ENCODE data around the gene BCAS3.
"Not testable (repeated sequence)": the region's sequence is repeated elsewhere in the genome, so short reads cannot be mapped to it uniquely, and the experiment has no call there.

The BCAS3 gene

DNA sequence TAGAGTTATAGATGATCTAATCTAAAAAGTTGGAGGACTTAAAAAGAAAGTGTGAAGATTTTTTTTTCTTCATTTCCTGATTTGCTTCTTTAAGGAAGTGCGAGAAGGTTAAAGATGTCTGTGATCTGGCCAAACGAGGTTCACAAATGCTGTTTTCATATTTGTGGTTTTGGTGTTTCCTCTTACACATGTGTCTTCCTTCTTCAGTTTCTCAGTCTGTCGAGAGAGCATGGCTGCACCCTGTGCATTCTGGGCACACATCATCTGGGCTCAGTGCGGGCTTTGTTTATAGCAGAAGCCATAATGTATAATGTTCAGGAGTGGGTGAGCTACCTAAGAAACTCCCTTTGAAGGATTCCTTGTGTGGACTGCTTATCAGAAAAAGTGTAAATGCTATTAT lies 461.6 kb downstream of the BCAS3 start:
- peak; percentile 38 for DNase-seq

DNA sequence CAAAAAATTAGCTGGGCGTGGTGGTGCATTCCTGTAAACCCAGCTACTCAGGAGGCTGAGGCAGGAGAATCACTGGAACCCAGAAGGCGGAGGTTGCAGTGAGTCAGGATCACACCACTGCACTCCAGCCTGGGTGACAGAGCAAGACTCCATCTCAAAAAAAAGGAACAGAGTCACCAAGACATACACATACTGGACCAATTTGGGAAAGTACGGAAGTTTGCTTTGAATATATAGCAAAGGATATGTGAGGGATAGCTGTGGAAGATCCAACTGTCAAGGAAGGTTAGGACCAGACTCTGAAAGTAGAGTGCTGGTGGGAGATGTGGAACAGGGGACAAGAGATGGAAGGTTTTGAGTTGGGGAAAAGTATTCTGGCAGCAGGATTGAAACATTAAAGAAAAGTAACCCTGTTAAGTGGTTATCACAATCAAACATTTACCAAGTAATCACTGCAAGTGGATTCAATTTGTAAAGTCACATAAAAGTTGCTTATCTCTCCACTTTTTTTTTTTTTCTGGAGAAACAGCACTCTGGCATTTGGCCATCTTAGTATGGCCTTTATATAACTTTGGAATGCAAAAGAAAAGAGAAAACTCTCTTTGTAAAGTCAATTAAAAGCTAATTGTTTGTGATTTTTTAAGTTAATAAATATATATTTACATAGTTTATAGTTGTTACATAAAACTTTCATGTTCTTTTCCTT lies 462.6 kb downstream of the BCAS3 start:
- DNase-seq: no peak

DNA sequence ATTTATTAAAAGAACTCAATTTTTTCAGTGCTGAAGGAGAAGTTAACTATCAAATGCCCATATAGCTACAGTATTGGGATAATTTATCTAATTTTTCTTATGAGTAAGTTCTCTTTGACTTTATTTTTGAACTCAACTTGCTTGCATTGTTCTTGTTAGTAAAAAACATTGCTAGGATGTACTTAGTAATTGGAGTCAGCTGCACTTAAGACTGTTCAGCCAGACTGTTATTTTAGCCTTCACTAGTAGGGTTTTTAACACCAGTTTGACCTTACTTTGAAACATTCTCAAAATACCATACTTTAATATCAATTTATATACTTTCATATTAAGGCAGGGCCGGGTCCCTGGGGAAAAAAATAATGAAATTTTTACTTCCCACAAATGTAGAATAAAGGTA lies 465.4 kb downstream of the BCAS3 start:
- DNase-seq: no peak

DNA sequence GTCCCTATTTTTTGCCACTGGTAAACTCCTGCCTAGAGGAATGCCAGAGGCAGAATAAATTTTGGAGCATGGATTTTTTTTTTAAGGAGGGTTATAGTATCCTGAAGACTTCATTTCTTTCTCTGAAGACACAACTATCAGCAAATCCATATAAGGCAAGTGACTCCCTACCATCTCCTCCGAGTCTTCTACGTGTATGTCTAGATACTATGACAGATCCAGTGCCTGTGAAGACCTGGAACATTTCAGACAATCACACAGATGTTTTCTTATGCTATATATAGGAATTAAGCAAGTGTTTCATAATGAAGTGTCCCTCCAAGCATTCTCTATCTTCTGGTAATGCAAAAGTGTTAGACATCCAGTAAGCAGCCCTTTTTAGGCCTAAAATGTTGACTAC lies 466.5 kb downstream of the BCAS3 start:
- no peak for DNase-seq

DNA sequence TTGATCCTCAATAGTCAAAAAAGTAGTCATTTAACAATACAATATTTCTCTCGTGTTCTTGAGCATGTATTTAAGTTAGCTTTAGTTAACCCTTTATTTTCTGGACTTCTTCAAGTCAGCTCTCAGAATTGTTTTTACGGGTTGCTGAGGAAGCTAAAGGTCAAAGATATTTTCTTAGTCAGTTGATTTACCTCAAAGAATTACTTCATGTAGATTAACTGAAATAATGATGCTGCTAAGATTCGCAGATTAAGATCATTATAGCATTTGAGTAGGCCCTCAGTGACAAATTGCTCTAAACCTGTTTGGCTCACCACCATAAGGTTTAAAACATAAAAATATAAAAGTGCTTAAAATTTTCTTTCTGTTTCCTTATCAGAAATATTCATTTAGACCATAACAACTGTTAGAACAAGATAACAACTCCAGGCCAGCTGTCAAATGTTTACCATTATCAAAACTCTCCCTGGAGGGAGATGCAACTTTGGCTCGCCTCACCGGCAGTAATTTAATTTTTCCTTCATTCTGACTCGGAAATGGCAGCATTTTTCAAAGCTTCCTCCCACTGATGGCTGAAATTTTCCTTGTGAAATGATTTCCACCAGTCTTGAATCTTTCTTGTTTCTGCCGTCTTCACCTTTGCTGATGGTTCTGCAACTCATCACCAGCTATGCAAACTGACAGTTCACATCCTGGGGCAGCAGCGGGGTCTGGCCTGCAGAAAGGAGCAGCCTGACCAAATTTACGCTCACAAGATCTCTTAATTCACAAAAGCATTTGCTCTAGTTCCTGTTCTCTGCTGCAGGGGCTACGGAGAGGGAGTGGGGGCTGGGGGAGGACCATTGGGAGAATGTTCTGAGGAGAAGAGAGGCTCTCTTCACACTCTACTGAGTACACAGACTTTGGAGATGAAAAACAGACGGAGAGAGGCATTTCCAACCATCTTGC lies 467.2 kb downstream of the BCAS3 start:
- DNase-seq: no peak

DNA sequence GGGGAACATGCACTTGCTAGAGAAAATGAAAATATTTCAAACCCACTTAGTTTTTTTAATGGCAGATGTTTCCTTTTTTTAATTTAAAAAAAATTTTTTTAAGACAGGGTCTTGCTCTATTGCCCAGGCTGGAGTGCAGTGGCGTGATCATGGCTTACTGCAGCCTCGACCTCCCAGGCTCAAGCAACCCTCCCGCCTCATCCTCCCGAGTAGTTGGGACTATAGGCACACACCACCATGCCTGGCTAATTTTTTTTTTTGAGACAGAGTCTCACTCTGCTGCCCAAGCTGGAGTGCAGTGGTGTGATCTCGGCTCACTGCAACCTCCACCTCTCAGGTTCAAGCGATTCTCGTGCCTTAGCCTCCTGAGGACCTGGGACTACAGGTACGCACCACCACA lies 469.2 kb downstream of the BCAS3 start:
- DNase-seq: not testable (repeated sequence)

DNA sequence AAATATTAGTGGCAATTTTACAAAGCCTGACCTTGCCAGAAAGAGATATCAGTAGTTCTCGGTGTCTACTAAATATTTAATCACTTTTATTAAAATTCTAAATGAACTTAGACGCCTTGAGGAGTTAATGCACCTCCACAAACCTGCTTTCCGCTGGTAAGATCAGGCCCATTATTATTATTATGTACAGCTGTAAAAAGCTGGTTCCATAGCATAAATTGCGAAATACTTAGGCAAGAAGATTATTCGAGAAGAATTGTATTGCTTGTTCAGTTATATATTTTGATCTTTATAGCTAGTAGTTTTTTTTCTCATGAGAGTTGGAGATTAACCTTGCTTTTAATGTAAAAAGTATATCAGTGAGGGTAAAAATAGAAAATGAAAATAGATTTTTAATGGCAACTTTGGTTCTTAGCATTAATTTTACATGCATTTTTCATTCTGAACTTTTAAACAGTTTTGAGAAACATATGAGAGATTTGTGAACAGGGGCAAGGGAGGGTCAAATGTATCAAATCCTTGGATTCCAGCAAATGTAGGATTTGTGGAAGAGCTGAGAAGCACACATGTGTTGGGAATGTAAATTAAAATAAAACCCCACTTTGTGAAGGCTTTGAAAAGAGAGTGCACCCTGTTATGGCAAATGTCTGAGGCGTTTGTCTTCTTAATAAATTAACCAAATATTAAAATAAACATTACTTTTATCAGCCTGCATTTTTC lies 471.6 kb downstream of the BCAS3 start:
- DNase-seq: no peak

DNA sequence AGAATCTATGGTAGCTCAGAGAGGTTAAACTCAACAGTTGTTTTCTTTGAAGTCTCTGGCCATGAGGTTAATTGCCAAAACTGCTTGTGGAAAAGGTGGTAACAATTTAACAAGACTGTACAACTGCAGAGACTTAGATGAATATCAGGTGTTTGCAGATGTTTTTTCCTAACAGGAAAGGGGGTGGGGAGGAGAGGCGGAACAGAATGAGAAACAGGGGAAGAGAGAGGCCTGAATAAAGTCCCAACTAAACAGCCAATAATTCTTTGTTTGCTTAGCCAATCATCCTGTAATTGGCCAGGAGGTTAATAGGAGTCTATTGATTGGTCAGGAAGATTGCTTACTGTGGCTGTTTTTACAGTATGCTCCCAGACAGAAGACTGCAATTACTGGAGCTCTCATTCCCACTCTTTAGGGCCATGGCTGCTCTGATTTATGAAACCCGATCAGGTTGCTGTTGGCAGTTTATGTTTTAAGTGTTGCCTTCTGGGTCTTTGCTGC lies 472.3 kb downstream of the BCAS3 start:
- no peak for DNase-seq

DNA sequence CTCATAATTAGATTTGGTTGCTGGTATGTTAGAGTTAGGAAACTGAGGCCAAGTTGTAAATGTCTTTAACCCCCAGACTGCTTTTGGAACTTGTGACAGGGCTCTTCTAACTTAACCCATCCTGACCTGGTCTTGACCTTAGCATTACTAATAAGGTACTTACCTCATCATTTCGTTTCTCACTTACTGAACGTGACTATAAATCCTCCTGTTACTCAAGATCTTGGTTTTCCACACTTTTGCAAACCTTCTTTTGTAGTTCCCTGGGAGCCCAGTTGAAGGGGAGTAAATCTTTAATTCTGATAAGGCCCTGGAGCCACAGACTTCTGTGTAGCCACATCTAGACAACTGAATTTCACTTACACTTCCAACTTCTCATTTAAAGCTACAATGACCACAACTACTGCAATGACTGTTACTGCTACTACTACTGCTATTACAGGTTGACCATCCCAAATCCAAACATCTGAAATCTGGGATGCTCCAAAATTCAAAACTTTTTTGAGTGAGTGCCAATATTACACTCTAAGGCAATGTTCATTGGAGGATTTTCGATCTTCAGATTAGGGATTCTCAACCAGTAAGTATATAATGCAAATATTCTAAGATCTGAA lies 473.1 kb downstream of the BCAS3 start:
- DNase-seq: no peak

DNA sequence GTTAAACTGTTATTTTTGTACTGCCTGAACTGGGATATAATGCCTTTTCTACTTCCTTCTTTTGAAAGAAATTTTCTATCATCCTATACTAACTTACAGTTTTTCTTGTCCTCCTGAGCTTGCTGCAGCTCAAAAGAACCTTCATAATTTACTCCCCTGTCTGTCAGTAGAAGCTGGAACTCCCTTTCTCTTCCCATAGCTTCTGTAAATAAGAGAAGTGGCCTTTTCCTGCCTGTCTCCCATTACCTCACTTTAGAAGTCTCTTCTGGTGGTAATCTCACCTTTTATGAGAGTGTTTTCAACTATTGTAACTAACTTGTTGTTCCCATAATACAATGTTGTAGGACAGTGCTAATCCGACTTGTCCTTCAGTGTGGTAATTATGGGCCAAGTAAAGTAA lies 475.2 kb downstream of the BCAS3 start:
- no peak for DNase-seq

DNA sequence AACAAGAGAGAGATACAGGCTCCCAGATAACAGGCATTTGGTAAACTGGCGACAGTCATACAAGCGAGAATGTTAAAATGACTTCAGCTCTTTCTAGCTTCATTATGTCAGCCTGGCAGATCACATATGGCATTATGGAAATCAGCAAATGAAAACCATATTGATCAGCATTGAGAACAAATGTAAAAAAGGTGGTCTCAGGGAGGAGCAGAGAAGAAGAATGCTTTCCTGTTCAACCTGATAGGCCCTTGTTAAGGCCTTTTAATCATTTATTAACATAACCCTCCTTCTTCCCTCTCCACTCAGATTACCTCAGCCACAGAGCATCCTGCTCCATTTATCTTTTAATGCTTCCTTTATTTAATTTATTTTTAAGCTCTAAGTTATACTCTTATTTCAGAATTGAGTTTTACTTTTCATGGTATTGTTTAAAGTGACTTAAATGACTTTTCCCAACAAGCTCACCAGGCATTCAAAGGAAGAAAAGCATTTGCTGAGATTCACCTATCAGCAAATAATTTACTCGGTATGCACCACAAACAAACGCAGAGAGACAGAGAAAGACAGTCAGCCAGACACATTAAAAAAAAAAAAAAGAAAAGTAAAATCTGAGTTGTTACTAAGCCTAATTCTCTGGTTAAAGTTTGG lies 478.1 kb downstream of the BCAS3 start:
- DNase-seq: no peak

DNA sequence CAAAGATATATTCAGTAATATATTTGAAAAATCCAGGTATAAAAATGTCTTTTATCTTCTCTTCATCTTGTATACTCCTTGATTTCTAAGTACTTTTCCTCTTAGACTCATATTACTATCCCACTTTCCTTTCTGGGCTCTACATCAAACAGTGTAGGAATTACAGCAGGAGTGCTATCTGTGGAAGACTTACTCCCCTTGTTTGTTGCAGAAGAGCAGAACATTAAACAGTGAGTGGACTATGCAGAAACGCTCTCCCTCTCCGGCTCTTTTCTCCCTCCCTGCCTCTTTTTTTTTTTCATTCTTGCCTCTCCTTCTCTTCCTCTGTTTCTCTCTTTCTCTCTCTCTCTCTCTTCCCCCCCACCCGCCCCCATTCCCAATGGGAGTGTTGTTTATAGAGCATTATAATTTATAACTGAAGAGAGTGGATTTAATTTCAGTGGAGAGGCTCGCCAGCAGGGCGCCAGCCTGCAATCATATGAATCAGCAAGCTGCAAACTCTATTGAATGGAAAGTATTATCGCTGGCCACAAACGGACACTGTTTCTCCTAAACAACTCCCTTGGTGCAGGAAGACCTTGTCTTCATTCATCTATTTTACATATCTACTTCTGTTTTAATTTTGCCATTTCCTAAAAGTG lies 479.7 kb downstream of the BCAS3 start:
- no peak for DNase-seq

DNA sequence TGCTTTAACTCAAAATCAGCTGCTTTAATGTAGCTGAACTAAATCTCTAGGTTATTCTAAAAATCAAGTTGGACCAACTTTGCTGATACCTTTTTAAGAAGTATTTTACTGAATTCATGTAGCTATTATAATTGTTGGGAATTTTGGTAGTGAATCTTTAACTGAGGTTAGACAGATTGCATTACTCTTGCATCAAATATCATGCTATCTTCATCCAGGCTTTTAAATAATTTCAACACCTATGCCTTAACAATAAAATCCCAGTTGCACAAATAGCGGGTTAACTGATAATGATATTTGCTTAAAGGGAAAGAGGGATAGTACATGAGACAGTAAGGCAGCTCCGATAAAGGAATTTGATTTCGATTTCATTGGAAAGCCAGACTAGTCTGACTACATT lies 480.7 kb downstream of the BCAS3 start:
- DNase-seq: no peak

DNA sequence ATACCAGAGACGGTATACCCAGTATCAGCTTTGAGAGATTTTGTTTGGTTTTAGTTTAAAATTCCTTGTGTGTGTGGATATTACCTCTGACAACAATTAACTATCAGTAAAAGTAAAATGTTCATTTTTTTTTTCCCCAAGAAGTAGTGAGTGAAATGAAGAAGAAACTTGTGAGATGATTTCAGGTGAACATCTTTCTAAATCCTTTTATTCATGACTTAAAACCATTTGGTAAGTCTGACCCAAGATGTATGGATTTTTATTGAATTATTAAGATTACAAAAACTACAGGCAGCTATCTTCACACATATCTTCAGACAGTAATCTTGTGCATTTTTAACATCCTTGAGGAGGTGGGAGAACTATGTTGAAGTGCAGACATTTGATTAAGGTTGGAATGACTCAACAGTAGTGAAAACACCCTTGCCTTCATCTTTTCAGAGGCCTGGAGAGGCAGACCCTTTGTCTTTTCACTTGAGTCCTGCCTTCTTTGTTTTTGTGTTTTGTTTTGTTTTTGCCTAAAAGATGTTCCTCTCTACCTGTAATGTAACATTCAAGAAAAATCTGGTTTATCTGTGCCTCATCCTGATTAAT lies 481.7 kb downstream of the BCAS3 start:
- DNase-seq: no peak

DNA sequence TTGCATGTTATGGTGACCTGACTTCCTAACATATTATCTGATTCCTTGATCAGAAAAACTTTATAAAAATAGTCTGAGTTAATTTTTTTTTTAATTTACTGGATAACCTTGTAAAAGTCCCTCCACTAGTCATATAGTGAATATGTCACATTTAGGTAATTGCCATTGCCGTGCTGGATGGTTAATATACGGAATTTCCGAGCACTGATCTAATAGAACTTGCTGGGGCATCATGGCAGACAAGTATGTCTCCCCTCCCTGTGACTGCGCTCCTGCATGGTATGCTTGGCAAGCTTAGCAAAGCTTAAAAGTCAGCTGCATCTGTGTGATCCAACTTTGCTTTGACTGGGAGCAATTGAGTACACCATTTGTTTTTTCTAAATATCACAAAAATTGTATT lies 482.6 kb downstream of the BCAS3 start:
- DNase-seq: no peak

DNA sequence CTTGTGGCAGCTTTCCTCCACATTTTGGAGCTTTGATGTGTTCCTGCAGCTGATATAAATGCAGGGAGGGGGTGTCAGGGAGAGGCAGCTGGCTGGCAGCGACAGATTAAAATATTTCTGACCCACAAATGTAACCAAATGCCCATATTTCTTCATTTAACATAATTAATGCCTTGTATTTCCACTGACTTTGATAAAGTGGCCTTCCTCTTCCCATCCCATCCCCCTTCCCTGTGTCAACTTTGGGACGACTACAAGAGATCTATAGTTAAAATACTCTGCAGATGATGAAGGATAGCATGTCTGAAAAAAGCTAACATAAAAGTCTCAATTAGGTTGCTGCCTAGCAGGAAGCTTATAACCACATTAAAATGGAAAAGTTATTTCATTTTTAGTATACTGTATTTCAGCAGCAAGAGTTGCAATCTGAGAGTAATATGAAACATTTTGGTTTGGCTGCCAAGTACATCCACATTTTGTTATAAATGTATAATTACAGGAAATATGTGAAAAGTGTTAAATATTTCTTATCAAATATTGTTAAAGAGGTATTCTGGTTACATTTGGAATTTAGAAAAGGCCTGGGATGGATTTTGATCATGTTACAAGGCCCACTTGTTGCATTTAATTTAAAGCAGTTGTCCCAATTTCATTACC lies 483.3 kb downstream of the BCAS3 start:
- DNase-seq: no peak

DNA sequence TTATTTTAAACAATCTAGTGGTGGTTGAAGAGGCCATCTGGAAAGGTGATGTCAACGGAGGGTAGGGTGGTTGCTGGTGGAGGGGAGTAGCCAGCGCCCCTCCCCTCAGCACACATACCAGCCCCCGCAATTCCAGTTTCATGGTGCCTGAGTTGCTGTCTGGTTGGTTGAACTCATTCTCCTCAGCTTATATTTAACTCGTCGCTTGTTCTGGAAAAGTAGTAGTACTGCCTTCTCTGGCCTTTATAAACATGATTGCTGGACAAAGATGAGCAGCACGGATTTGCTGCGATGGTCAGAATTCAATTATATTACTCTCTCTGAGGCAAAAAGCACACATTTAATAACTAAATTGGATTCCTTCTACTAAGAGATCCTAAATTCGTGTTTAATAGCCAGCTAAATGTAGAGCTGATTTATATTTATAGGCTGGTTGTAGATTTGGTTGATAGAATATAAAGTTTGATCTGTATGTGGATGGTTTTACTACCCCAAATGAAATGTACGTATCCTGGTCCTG lies 484.0 kb downstream of the BCAS3 start:
- DNase-seq: no peak

DNA sequence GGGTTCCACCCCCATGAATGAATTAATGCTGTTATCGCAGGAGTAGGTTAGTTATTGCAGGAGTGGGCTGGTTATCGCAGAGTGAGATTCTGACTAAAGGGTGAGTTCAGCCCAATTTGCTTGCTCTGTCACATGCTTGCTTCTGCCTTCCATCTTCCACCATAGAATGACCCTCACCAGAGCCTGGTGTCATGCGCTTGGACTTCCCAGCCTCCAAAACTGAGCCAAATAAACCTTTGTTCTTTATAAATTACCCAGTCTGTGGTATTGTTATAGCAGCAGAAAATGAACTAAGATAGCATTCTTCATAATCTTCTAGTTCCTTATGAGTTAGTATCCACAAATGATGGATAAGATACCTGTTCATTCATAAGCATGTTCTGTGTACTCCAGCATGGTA lies 486.9 kb downstream of the BCAS3 start:
- DNase-seq: no peak

DNA sequence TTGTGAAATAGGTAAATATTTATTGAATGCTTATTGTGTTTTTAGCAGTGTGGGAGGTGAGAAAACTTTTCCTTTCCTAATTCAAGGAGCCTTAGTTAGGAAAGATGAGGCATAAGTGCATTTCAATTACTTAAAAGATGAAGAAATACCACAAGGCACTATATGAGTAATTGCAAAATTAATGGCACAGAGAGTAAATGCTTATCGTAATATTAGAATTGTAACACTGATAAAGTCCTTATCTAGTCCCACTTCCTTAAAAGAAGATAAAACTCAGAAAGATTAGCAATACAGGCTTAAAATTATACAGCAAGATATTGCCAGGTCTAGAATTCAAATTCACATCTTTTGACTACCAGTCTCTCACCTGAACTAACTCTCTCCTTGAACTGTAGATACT lies 489.4 kb downstream of the BCAS3 start:
- DNase-seq: no peak

DNA sequence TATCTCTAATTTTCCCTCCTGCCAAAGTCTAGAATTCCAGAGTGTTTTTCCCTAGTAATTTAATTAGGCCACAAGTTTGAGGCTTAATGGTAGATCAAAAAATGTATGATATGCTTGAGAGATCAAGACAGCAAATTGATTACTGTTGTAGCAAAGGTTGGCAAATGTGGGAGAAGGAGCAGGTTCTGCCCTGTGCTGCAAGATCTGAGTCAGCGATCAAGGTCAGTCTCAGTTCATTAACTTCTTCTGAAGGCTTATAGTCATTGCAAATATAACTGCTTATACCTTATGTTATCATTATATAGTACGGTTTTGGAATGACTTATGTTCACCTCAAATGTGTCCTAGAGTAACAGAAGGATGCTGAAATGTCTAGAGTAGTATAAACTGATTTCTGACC lies 490.9 kb downstream of the BCAS3 start:
- DNase-seq: no peak

DNA sequence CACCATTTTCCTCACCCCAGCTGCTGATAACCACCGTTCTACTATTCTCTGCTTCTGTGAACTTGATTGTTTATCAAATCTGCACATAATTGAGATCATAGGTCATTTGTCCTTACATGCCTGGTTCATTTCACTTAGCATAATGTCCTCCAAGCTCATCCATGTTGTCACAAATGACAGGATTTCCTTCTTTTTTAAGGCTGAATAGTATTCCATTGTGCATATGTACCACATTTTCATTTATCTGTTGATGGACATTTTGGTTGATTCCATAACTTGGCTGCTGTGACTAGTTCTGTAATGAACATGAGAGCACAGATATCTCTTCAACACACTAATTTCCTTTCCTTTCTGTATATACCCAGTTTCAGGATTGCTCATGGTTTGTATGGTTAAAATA lies 496.7 kb downstream of the BCAS3 start:
- DNase-seq: no peak
